HL-60 (cell line): ENCODE results near the gene ATP5F1C.

Source experiments
- CTCF ChIP-seq: IDR thresholded peaks from one replicate; pipeline ENCODE4 v1.5.1; 2011; ENCODE audit warnings: low read length, control low read depth, inconsistent platforms; ENCODE audit not compliant: insufficient read depth
- GABPA ChIP-seq: IDR thresholded peaks from 2 replicates; pipeline ENCODE4 v1.6.1; 2012; ENCODE audit warnings: low read depth
- POLR2AphosphoS5 ChIP-seq: IDR thresholded peaks from 2 replicates; pipeline ENCODE4 v1.6.1; 2012; ENCODE audit warnings: low read depth
- TF ChIP-seq, protein P1 (sequence below): IDR thresholded peaks from 2 replicates; pipeline ENCODE4 v1.6.1; 2012; ENCODE audit warnings: low read depth; ENCODE audit not compliant: insufficient replicate concordance

- no peak for TF ChIP-seq CTCF
- no peak for TF ChIP-seq GABPA
- TF ChIP-seq, protein P1, sequence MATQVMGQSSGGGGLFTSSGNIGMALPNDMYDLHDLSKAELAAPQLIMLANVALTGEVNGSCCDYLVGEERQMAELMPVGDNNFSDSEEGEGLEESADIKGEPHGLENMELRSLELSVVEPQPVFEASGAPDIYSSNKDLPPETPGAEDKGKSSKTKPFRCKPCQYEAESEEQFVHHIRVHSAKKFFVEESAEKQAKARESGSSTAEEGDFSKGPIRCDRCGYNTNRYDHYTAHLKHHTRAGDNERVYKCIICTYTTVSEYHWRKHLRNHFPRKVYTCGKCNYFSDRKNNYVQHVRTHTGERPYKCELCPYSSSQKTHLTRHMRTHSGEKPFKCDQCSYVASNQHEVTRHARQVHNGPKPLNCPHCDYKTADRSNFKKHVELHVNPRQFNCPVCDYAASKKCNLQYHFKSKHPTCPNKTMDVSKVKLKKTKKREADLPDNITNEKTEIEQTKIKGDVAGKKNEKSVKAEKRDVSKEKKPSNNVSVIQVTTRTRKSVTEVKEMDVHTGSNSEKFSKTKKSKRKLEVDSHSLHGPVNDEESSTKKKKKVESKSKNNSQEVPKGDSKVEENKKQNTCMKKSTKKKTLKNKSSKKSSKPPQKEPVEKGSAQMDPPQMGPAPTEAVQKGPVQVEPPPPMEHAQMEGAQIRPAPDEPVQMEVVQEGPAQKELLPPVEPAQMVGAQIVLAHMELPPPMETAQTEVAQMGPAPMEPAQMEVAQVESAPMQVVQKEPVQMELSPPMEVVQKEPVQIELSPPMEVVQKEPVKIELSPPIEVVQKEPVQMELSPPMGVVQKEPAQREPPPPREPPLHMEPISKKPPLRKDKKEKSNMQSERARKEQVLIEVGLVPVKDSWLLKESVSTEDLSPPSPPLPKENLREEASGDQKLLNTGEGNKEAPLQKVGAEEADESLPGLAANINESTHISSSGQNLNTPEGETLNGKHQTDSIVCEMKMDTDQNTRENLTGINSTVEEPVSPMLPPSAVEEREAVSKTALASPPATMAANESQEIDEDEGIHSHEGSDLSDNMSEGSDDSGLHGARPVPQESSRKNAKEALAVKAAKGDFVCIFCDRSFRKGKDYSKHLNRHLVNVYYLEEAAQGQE: no peak
- no peak for TF ChIP-seq POLR2AphosphoS5
Observed at GRCh38 chr10:7789390-7789789, 1.4 kb downstream of the ATP5F1C start.
